DND-41 (cell line): ENCODE data around the gene BTBD18.

Experiments used
- EZH2 ChIP-seq: IDR thresholded peaks from 3 replicates; pipeline ENCODE4 v1.6.1; 2012; ENCODE audit warnings: borderline replicate concordance, low read depth, mild to moderate bottlenecking, moderate library complexity, low read length, inconsistent platforms; ENCODE audit not compliant: severe bottlenecking
- TF ChIP-seq, protein P1 (sequence below): IDR thresholded peaks from 2 replicates; pipeline ENCODE4 v1.5.1; 2012; ENCODE audit warnings: borderline replicate concordance, low read length, moderate library complexity, mild to moderate bottlenecking; ENCODE audit not compliant: poor library complexity, severe bottlenecking; ENCODE audit errors: extremely low read depth

DNA sequence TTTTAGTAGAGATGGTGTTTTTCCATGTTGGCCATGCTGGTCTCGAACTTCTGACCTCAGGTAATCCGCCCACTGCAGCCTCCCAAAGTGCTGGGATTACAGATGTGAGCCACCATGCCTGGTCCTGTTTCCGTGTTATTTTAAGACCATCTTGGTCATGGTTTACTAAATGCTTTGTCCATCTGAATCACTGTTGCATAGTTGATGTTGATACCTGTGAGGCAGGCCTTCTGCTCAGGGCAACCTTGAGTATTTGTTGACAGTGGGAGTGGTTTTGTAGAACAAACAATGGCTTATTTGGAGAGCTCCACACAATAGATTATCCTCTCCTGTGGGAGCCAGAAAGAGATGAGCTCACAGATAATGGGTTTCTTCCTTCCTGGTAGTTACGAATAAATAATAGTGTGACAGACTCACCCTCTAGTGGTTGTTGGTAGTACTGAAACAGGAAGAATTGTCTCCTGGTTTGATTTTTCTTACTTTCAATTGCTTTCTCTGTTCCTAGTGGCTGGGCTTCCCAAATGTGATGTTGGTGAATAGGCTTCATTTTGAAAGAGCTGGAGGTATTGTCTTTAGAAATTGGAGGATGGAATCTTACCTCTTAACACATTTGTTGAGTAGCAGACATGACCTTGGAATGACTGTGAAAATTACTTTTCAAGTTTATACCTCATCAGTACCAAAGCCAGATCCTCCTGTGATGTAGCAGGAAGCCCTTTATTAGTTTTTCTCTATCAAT is 49.0 kb upstream of the BTBD18 start:
- TF ChIP-seq, protein P1, sequence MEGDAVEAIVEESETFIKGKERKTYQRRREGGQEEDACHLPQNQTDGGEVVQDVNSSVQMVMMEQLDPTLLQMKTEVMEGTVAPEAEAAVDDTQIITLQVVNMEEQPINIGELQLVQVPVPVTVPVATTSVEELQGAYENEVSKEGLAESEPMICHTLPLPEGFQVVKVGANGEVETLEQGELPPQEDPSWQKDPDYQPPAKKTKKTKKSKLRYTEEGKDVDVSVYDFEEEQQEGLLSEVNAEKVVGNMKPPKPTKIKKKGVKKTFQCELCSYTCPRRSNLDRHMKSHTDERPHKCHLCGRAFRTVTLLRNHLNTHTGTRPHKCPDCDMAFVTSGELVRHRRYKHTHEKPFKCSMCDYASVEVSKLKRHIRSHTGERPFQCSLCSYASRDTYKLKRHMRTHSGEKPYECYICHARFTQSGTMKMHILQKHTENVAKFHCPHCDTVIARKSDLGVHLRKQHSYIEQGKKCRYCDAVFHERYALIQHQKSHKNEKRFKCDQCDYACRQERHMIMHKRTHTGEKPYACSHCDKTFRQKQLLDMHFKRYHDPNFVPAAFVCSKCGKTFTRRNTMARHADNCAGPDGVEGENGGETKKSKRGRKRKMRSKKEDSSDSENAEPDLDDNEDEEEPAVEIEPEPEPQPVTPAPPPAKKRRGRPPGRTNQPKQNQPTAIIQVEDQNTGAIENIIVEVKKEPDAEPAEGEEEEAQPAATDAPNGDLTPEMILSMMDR: peak; percentile 93
- no peak for TF ChIP-seq EZH2
